ENCODE data around the gene PCSK5. TPM values are rescaled to one million over a fixed set of nuclear protein-coding genes. Genes with fewer than 3 reads are reported as not detected.

The PCSK5 gene
- total and polyA plus RNA-seq, 8 donors, result 0.37 to 86.3 (median 4.9) TPM

GRCh38 chr9:76221423-76221822, 330.9 kb downstream of the PCSK5 start:
- Histone ChIP-seq H3K4me3 (no peak overlapping the region), H3K27me3 (no peaks in the 10 kb centered on the region), H3K36me3 (no peaks in the 10 kb centered on the region), H3K4me1 (peaks cover 0 to 6% (median 0%) of the 10 kb centered on the region in 4 donors), H3K27ac (no peak overlapping the region), H3K9me3 (no peaks in the 10 kb centered on the region)
- intact Hi-C loops (cut with DNase I; ENCODE audit: low total_unique reads), result no loop called here
- no peak for TF ChIP-seq EP300 (IDR thresholded peaks at IDR 0.05)
- TF ChIP-seq POLR2AphosphoS5 (IDR thresholded peaks at IDR 0.05), result no peak
- TF ChIP-seq POLR2A (IDR thresholded peaks at IDR 0.05), result no peak
- TF ChIP-seq, protein P1, sequence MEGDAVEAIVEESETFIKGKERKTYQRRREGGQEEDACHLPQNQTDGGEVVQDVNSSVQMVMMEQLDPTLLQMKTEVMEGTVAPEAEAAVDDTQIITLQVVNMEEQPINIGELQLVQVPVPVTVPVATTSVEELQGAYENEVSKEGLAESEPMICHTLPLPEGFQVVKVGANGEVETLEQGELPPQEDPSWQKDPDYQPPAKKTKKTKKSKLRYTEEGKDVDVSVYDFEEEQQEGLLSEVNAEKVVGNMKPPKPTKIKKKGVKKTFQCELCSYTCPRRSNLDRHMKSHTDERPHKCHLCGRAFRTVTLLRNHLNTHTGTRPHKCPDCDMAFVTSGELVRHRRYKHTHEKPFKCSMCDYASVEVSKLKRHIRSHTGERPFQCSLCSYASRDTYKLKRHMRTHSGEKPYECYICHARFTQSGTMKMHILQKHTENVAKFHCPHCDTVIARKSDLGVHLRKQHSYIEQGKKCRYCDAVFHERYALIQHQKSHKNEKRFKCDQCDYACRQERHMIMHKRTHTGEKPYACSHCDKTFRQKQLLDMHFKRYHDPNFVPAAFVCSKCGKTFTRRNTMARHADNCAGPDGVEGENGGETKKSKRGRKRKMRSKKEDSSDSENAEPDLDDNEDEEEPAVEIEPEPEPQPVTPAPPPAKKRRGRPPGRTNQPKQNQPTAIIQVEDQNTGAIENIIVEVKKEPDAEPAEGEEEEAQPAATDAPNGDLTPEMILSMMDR (IDR thresholded peaks at IDR 0.05), result no peak
- WGBS, 5 donors, result 59 to 73% (median 69%) methylated on average over 6 of the region's 6 CpGs
- DNase-seq, result no peak

- Histone ChIP-seq H3K27ac (peak overlapping the region in 2 of 5 donors; percentile 42 to 47), H3K9me3 (no peaks in the 10 kb centered on the region), H3K4me1 (peaks cover 0 to 6% (median 0%) of the 10 kb centered on the region in 4 donors), H3K36me3 (no peaks in the 10 kb centered on the region), H3K4me3 (no peak overlapping the region), H3K27me3 (no peaks in the 10 kb centered on the region)
- peak in 1 of 2 donors; percentile 6 for DNase-seq
- TF ChIP-seq, protein P1 (IDR thresholded peaks at IDR 0.05), result no peak
- TF ChIP-seq POLR2AphosphoS5 (IDR thresholded peaks at IDR 0.05) (no peak), POLR2A (IDR thresholded peaks at IDR 0.05) (no peak), EP300 (IDR thresholded peaks at IDR 0.05) (no peak)
- 33 to 47% (median 35%) methylated on average over 3 of the region's 3 CpGs for WGBS, 5 donors
- intact Hi-C loops (cut with DNase I; ENCODE audit: low total_unique reads), result no loop called here
These were observed 333.4 kb downstream of the PCSK5 start for GRCh38 chr9:76223749-76224340.

DNA sequence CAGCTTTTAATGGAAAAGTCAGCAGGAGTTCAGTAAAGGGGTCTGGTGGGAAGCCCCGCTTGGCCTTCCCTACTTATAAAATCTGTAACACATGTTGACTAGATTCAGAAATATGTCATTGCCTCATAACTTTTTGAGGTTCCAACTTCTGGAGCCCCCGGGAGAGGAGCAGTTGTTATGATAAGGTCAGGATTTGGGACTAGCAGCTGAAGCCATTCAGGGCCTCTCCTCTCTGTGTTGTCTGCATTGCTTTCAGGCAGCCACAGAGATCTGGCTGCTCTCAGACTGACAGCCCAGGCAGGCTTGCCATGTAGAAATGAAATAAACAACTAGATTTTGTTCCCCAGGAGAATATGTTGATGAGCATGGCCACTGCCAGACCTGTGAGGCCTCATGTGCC, 336.7 kb downstream of the PCSK5 start:
- H3K36me3 ChIP-seq, result no peaks in the 10 kb centered on the region
- H3K27ac ChIP-seq, result no peak overlapping the region
- intact Hi-C loops (cut with DNase I; ENCODE audit: low total_unique reads), result no loop called here
- no peak overlapping the region for H3K4me3 ChIP-seq
- DNase-seq, result peak in 1 of 2 donors; percentile 22
- TF ChIP-seq, protein P1 (IDR thresholded peaks at IDR 0.05), result no peak
- TF ChIP-seq POLR2A (IDR thresholded peaks at IDR 0.05) (no peak), EP300 (IDR thresholded peaks at IDR 0.05) (no peak), POLR2AphosphoS5 (IDR thresholded peaks at IDR 0.05) (no peak)
- H3K9me3 ChIP-seq, result no peaks in the 10 kb centered on the region
- no peaks in the 10 kb centered on the region for H3K27me3 ChIP-seq
- WGBS, 5 donors, result 79 to 88% (median 85%) methylated on average over 2 of the region's 2 CpGs
- H3K4me1 ChIP-seq, result no peaks in the 10 kb centered on the region

GRCh38 chr9:76231001-76231400, 340.5 kb downstream of the PCSK5 start:
- intact Hi-C loops (cut with DNase I; ENCODE audit: low total_unique reads), result no loop called here
- Histone ChIP-seq H3K4me3 (no peak overlapping the region), H3K36me3 (no peaks in the 10 kb centered on the region), H3K27ac (no peak overlapping the region), H3K27me3 (no peaks in the 10 kb centered on the region), H3K9me3 (no peaks in the 10 kb centered on the region), H3K4me1 (no peaks in the 10 kb centered on the region)
- no peak for TF ChIP-seq EP300 (IDR thresholded peaks at IDR 0.05)
- no peak for TF ChIP-seq POLR2AphosphoS5 (IDR thresholded peaks at IDR 0.05)
- no peak for TF ChIP-seq POLR2A (IDR thresholded peaks at IDR 0.05)
- TF ChIP-seq, protein P1 (IDR thresholded peaks at IDR 0.05), result no peak
- 81 to 92% (median 87%) methylated on average over 5 of the region's 5 CpGs for WGBS, 5 donors
- no peak for DNase-seq

Measured in stomach (tissue), 9 donors.